ENCODE results near the gene TRAF3IP1.
"Not testable (repeated sequence)": the region's sequence is repeated elsewhere in the genome, so short reads cannot be mapped to it uniquely, and the experiment has no call there.

TRAF3IP1 gene

GRCh38 chr2:238433300-238433915 lies 113.1 kb downstream of the TRAF3IP1 start:
- no peak for DNase-seq

DNA sequence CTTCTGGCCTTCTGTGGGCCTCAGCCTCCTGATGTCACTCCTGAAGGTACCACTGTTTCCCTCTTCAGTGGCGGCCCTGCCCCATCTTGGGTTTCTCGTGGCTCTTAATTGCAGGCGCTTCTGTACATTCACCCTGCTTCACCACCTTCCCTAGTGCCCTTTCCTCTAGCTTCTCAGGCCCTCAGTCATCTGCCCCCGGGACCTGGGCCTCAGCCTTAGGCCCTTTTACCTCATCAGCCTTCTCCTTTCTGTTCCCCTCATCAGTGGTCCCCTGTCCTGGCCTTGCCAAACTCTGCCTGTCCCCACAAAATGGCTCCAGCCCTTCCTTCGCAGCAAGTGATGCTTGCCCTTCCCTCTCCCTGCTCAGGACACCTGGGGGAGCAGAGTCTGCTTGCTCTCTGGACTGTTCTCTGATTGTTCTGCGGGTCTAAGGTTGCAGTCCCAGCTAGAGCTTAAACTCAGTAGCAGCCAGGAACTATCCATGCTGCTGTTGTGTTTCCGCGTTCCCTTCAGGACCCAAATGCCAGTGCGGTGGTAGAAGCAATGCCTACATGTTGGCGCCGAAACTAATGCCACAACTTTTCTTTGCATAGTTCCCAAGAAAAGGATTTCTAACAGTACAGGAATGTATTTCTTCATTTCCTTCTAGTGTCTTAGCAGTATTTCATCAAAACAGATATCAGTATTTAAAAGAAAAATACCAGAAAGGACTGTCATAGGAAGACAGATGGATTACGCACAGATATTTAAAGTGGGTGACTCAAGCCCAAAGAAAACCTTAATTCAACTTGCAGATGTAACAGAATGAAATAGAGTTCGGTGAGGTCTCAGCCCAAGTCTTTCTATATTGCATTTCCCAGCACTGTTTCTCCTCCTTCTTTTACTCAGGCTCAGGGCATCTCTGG lies 113.9 kb downstream of the TRAF3IP1 start:
- DNase-seq = no peak

GRCh38 chr2:238434846-238435751 lies 114.8 kb downstream of the TRAF3IP1 start:
- DNase-seq = no peak

DNA sequence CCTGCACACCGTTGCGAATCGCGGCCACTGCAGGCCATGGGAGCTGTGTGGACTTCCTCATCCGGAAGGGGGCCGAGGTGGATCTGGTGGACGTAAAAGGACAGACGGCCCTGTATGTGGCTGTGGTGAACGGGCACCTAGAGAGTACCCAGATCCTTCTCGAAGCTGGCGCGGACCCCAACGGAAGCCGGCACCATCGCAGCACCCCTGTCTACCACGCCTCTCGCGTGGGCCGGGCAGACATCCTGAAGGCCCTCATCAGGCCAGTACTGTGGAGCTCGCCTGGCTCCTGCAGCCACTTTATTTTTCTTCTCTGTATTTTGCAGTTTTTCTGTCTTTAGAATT lies 115.4 kb downstream of the TRAF3IP1 start:
- DNase-seq = no peak

DNA sequence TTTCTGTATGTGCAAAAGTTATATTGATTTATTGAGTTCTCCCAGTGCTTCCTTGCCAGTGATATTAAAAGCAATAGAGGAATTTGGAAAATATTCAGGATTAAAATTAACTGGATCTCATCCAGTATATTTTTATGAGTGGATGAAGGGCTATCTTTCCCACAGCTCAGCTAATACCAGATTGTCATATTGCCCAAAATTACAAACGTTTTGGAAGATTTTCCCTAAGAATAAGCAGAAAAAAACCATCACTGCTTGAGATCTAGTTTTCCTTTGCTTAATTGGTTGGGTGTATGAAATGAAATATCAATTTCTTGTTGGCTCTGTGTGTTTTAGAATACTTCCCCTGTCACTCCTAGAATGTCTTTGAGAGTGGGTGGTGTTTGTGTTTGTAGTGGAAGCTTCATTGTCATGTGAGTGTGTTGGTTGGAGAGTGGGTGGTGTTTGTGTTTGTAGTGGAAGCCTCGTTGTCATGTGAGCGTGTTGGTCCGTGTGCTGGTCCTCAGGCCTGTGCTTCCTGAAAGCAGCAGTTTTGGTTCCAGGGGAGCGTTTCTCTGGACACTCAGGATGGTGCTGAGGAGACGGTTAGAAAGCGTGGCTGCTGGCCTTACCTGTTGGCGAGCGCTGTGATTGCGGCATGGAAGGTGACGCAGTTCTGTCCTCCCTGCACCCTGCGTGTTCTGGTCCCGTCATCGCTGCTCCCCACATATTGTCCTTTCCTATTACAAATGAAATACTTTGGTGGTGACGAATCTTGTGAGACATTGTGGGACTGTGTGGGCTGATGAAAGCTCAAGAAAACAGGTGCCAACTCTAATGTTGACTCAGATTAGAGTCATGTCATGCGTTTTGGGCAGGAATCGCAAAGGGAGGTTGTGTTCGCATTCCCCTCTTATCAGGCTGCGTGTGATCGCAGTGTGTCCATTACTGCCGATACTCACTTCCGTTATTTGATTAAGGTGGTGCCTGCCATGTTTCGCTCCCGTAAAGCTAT lies 118.8 kb downstream of the TRAF3IP1 start:
- DNase-seq = no peak

DNA sequence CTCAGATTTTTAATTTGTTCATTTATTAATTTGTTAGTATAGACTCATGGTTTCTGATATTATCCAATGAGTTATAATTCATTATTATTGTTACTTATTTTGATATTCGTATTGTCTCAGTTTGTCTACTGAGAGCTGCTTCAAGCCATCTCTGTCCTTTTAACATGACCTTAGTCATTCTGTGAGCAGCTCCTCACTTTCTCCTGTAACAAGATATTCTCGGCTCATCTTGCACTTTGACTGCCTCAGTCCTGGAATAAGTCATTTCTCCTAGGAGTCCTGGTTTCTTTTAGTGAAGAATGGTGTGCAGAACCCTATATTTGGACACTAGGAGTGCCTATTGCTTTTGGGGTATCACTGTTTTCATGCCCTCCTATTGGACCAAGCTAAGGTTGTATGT lies 119.6 kb downstream of the TRAF3IP1 start:
- DNase-seq = no peak

- no peak for DNase-seq
Measured at GRCh38 chr2:238440331-238440730, 120.0 kb downstream of the TRAF3IP1 start.

DNA sequence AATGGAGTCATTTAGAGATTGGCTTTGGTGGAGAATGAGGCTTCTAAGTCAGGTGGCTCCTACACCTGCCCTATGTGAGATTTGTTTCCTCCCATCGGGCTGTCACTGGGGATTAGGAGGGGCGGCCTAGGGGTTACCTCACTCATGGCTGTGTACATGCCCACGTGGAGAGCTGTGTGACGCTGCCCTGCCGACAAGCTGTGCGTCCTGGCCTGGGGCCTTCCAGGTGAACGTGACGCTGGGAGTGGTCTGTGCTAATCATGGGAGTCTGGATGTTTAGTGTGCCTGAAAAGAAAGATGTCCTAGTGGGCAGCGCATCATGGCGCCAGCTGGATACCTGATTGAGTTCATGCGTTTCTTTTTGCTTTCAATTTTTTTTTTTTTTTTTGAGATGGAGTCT lies 120.4 kb downstream of the TRAF3IP1 start:
- DNase-seq = no peak

GRCh38 chr2:238441262-238442114 lies 121.2 kb downstream of the TRAF3IP1 start:
- DNase-seq = no peak

- DNase-seq = not testable (repeated sequence)
Measured at GRCh38 chr2:238442257-238442656, 121.9 kb downstream of the TRAF3IP1 start.

DNA sequence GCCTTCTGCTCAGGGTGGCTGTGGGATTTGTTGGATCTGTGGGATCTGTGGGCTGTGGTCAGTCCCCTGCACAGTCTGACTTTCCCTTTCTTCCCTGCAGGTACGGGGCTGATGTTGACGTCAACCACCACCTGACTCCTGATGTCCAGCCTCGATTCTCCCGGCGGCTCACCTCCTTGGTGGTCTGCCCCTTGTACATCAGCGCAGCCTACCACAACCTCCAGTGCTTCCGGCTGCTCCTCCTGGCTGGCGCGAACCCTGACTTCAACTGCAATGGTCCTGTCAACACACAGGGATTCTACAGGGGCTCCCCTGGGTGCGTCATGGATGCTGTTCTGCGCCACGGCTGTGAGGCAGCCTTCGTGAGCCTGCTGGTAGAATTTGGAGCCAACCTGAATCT lies 123.9 kb downstream of the TRAF3IP1 start:
- no peak for DNase-seq

DNA sequence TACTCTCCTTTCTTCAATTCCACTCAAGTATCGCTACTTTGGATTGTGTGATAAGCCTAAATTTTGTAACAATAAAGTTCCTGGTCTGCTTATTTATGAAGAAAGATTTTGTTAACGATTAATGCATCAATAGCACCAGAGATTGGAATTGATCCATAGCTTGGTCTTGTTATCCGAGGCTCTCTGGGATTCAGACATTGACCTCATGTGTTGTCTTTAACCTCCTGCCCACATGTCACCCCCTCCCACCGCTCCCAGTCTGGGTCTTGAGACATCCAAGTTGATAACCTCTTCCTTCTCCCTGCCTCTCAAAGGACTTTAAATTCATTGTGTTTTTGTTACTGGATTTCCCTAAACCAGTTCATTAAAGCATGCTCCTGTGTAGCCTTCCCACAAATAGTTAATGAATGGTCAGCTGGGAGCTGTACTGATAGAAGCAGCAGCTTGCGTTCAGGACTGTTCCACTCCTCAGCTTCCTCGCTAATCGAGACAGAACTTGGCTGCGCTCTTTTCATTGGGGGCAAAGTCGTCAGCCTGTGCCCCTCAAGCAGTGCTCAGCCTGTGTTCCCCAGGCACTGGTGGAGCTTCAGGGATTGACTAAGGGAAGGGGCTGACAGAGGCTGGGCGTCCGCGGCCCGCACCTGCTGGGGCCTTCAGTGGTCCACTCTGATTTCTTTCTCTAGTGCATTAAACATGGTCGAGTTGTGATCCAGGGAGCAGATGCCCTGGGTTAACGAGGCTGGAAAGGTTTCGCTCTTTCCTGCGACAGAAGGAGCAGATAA lies 125.3 kb downstream of the TRAF3IP1 start:
- no peak for DNase-seq

DNA sequence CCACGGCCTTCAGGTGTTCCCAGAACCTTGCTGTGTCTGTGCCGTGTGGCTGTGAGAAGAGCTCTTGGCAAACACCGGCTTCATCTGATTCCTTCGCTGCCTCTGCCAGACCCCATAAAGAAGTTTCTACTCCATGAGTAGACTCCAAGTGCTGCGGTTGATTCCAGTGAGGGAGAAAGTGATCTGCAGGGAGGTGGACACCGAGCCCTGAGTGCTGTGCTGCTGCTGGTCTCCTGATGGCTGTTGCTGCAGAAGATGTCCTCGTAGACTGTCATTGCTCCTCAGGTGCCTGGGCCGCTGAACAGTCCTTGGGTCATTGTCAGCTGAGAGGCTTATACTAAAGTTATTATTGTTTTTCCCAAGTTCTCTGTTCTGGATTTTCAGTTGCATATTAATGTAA lies 126.1 kb downstream of the TRAF3IP1 start:
- DNase-seq = no peak

DNA sequence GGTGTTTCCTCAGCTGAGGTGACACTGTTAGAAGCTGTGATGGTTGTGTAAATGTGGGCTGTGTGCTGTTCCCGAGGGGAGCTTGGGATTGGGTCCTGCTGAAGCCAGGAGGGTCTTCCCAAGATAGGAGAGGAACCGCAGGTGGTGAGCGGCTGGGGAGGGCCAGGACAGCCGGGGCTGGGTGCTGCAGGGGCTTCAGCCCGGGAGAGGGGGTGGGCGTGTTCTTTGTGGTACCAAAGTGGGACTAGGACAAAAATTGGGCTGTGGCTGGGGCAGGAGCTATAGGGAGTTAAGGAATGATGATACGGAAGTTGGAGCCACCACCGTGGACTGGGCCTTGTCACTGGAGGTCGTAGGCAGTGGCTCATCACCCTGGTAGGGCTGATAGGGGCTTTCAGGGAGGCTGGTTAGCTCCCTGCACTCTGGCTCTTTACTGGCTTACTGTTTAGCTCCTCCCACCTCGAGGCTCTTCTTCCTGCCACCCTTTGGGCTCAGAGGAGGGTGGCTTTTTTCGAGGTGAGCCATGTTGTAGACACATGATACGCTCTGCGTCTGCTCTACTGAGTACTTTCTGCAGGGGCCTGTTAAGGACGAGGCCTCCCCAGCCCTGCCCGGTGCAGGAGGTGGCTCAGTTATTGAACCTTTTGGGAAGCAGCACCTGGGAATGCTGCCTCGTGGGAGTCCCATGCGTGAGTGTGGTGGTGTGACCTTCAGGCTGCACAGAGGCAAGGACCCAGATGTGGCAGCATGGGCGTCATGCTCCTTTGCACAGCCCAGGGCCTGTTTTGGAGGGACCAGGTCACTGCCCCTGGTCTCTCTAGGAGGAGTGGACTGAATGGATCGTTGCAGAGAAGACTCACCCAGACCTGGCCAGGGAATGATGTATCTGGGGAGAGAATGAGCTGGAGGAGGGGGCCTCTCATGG lies 128.0 kb downstream of the TRAF3IP1 start:
- DNase-seq = no peak

GRCh38 chr2:238449241-238449640 lies 128.9 kb downstream of the TRAF3IP1 start:
- no peak for DNase-seq

DNA sequence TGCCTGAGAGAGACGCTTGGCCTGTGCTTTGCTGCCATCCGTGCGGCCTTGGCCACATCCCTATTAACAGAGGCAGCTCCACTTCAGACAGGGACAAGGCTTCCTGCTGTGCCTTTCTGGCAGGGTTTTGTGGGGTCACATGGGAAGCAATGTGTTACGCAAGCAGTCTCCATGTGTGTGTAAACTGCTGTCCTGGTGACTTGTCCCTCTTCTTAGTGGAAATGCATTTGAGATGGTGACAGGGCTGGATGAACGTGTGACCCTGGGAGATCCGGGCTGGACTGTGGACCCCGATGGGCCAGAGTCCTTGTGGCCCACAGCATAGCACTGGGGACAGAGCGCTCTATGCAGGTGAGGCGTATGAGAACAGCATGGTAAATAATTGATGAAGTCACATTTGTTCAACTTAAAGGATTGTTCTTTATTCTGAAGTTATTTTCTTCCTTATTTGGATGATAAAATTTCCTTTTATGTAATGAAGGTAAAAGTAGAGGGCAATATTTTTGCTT lies 129.6 kb downstream of the TRAF3IP1 start:
- no peak for DNase-seq

DNA sequence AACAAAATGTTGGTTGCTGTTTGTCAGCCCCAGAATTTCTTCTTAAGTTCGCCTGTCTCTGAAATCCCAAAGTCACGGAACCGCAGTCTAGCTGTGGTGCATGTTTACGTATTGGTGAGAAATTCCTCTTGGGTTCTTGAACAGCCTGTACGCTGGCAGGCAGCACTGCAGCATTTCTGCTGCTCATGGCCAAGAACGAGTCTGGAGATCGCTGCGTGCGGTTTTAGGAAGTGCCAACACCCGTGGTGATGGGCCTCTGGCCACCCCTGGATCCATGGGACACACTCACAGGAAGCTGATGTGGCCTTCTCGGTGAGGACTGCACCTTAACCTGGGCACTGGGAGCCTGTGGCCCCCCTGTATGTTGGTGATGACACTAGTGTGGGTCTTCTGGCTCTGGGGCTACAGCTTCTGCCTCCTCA lies 130.1 kb downstream of the TRAF3IP1 start:
- no peak for DNase-seq
